GM23338 (cell line): ENCODE results near the gene ACCS. TPM values are rescaled to one million over a fixed set of nuclear protein-coding genes. Genes with fewer than 3 reads are reported as not detected.

Source experiments
- ATAC-seq: fragments of 200-7000 bp; cut with Tn5 transposase; 3 replicates; pipeline ENCODE4 v1.9.1; 2020
- DNase-seq: peaks from one replicate; pipeline ENCODE4 v3.0.0-alpha.2; 2015; ENCODE audit warnings: low spot score
- H2AFZ ChIP-seq: fragments of 200-600 bp; sonication (generic); 2 replicates; pipeline ENCODE4 v1.8.0; 2016; ENCODE audit warnings: antibody characterized with exemption, mild to moderate bottlenecking, moderate library complexity
- H3F3A ChIP-seq: fragments of 200-600 bp; sonication (generic); replicated peaks from 2 replicates; pipeline ENCODE4 v1.8.0; 2017; ENCODE audit warnings: antibody characterized with exemption, mixed run types, low read depth
- H3K27ac ChIP-seq: fragments of 200-600 bp; sonication (generic); 2 replicates; pipeline ENCODE4 v1.6.1; 2016; ENCODE audit warnings: low read depth
- H3K27me3 ChIP-seq: fragments of 200-600 bp; sonication (generic); 2 replicates; pipeline ENCODE4 v1.8.0; 2016; ENCODE audit warnings: mild to moderate bottlenecking, mixed run types, moderate library complexity; ENCODE audit not compliant: insufficient read depth
- H3K36me3 ChIP-seq: fragments of 200-600 bp; sonication (generic); 2 replicates; pipeline ENCODE4 v1.8.0; 2016; ENCODE audit warnings: mild to moderate bottlenecking; ENCODE audit not compliant: insufficient read depth
- H3K4me1 ChIP-seq: fragments of 200-600 bp; sonication (generic); 2 replicates; pipeline ENCODE4 v1.8.0; 2016; ENCODE audit warnings: mild to moderate bottlenecking, moderate library complexity; ENCODE audit not compliant: insufficient read depth
- H3K4me2 ChIP-seq: fragments of 200-600 bp; sonication (generic); 2 replicates; pipeline ENCODE4 v1.7.1; 2017; ENCODE audit warnings: mixed run types
- H3K4me3 ChIP-seq: fragments of 200-600 bp; sonication (generic); 2 replicates; pipeline ENCODE4 v1.6.1; 2016; ENCODE audit warnings: mixed run types
- H3K79me2 ChIP-seq: fragments of 200-600 bp; sonication (generic); replicated peaks from 2 replicates; pipeline ENCODE4 v1.8.0; 2017; ENCODE audit warnings: mild to moderate bottlenecking; ENCODE audit not compliant: insufficient read depth
- H3K9me2 ChIP-seq: fragments of 200-600 bp; sonication (generic); 2 replicates; pipeline ENCODE4 v1.8.0; 2017; ENCODE audit not compliant: insufficient read depth
- H4K20me1 ChIP-seq: fragments of 200-600 bp; sonication (generic); replicated peaks from 2 replicates; pipeline ENCODE4 v1.8.0; 2017; ENCODE audit warnings: mild to moderate bottlenecking; ENCODE audit not compliant: insufficient read depth
- H3K27ac Mint-ChIP-seq: 2 replicates; pipeline ENCODE4 v1.8.0; 2020; ENCODE audit warnings: inconsistent platforms, mild to moderate bottlenecking, moderate library complexity, mixed read lengths
- H3K27me3 Mint-ChIP-seq: 3 replicates; pipeline ENCODE4 v1.8.0; 2022; ENCODE audit warnings: low read depth, mild to moderate bottlenecking, moderate library complexity, mixed read lengths, inconsistent platforms; ENCODE audit not compliant: insufficient read depth, poor library complexity
- H3K36me3 Mint-ChIP-seq: 3 replicates; pipeline ENCODE4 v1.8.0; 2021; ENCODE audit warnings: low read depth, mild to moderate bottlenecking, inconsistent platforms, moderate library complexity, mixed read lengths
- H3K4me1 Mint-ChIP-seq: 3 replicates; pipeline ENCODE4 v1.8.0; 2020; ENCODE audit warnings: mild to moderate bottlenecking, inconsistent platforms, mixed read lengths
- H3K4me3 Mint-ChIP-seq: 3 replicates; pipeline ENCODE4 v1.8.0; 2021; ENCODE audit warnings: moderate library complexity, mild to moderate bottlenecking, inconsistent platforms, mixed read lengths
- H3K9me3 Mint-ChIP-seq: 3 replicates; pipeline ENCODE4 v1.8.0; 2020; ENCODE audit warnings: moderate library complexity, mild to moderate bottlenecking, inconsistent platforms, mixed read lengths
- CREB1 ChIP-seq: fragments of 250-450 bp; sonication (Bioruptor Pico); IDR thresholded peaks from 2 replicates; pipeline ENCODE4 v1.5.0; 2020; ENCODE audit warnings: low read depth, mild to moderate bottlenecking, moderate library complexity
- EZH2 ChIP-seq: fragments of 200-600 bp; sonication (generic); IDR thresholded peaks from one replicate; pipeline ENCODE4 v1.8.0; 2017; ENCODE audit warnings: antibody characterized with exemption, mild to moderate bottlenecking, low read depth; ENCODE audit not compliant: unreplicated experiment
- EZH2phosphoT487 ChIP-seq: fragments of 200-600 bp; sonication (generic); IDR thresholded peaks from one replicate; pipeline ENCODE4 v1.8.1; 2018; ENCODE audit warnings: antibody characterized with exemption; ENCODE audit not compliant: unreplicated experiment
- POLR2AphosphoS5 ChIP-seq: IDR thresholded peaks from 2 replicates; pipeline ENCODE4 v1.6.1; 2016; ENCODE audit warnings: antibody characterized with exemption, low read depth
- STAT1 ChIP-seq: IDR thresholded peaks from one replicate; pipeline ENCODE4 v1.6.1; 2016; ENCODE audit warnings: antibody characterized with exemption; ENCODE audit not compliant: unreplicated experiment
- ZNF114 ChIP-seq: fragments of 250-450 bp; sonication (Bioruptor Pico); IDR thresholded peaks from 2 replicates; pipeline ENCODE4 v1.5.0; 2020; ENCODE audit warnings: mild to moderate bottlenecking, moderate library complexity
- ZNF462 ChIP-seq: fragments of 250-450 bp; sonication (Bioruptor Pico); IDR thresholded peaks from 2 replicates; pipeline ENCODE4 v1.5.0; 2020; ENCODE audit warnings: mild to moderate bottlenecking, moderate library complexity
- polyA plus RNA-seq: library from polyadenylated mRNA; unstranded; fragments of >200 nt; fragmentation: Nextera tagmentation; extraction: Ambion mirVana; gene quantifications from 2 replicates; pipeline ENCODE4 v1.2.1, GENCODE V29; 2016
- total RNA-seq: library from RNA; depleted of rRNA; stranded (reverse); fragments of >200 nt; shearing (Covaris generic); gene quantifications from 2 replicates; pipeline ENCODE4 v1.2.3, GENCODE V29; 2014
- TF ChIP-seq, protein P1 (sequence below): IDR thresholded peaks from 2 replicates; pipeline ENCODE4 v1.6.1; 2016; ENCODE audit warnings: antibody characterized with exemption
- TF ChIP-seq, protein P2 (sequence below): IDR thresholded peaks from one replicate; pipeline ENCODE4 v1.6.1; 2018; ENCODE audit warnings: antibody characterized with exemption; ENCODE audit not compliant: unreplicated experiment

ACCS gene
- total and polyA plus RNA-seq, 2 experiments from 2014 or later = 3.6 to 6.6 TPM

DNA sequence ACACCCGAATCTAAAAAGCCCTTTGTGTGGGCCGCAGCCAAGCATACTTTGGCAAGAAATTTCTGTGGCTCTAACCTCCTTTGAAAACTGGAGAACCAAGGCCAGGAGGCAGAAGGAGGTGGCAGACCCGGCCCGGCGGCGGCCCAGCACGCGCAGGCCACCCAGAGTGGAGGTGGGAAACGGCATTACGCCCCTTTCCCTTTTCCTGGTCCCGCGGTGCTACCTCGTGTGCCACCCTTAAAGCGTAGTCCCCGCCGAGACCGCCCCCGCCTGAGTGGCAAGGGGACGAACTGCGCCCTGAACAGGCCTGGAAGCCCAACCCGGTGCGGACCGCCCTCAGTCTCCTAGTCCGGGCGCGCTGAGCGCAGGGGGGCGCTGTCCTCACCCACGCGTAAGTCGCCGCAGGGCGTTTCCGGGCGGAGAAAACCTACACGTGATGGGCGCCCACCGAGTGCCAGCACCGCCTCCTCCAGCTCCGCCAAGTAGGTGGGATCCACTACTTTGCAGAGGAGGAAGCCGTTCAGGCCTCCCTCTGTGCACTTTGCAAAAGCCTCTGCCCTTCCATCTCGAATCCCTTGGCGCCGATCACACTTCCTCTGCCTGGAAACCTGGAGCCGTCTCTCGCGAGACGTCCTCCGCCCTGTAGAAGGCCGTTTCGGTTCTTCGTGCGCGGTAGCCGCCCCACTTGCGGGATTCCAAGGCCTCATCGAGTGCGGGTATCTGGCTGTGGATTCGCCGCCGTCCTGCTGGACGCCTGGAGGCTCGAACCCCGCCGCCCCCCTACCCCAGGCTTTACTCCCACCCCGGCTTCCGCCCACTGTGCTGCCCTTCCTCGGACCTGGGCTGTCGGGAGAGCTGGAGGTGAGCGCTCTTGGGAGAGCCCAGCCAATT lies at the start of gene ACCS (continued):
- TF ChIP-seq, protein P1, sequence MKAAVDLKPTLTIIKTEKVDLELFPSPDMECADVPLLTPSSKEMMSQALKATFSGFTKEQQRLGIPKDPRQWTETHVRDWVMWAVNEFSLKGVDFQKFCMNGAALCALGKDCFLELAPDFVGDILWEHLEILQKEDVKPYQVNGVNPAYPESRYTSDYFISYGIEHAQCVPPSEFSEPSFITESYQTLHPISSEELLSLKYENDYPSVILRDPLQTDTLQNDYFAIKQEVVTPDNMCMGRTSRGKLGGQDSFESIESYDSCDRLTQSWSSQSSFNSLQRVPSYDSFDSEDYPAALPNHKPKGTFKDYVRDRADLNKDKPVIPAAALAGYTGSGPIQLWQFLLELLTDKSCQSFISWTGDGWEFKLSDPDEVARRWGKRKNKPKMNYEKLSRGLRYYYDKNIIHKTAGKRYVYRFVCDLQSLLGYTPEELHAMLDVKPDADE = peak; percentile 45; the same call in 1 of the 2 replicates

- Histone ChIP-seq H4K20me1 (no peaks in the 10 kb centered on the region), H3K4me3 (no peak overlapping the region), H3F3A (no peaks in the 10 kb centered on the region), H3K79me2 (no peaks in the 10 kb centered on the region), H3K27me3 (no peaks in the 10 kb centered on the region), H3K36me3 (no peaks in the 10 kb centered on the region), H2AFZ (no peak overlapping the region), H3K9me2 (no peaks in the 10 kb centered on the region), H3K4me2 (no peak overlapping the region), H3K4me1 (no peaks in the 10 kb centered on the region), H3K27ac (no peak overlapping the region)
- no peaks in the 10 kb centered on the region; the same call in 2 of the 3 replicates for H3K4me1 Mint-ChIP-seq
- ATAC-seq (no peak), DNase-seq (no peak)
- peaks cover 10% of the 10 kb centered on the region for H3K27me3 Mint-ChIP-seq
- H3K9me3 Mint-ChIP-seq = no peaks in the 10 kb centered on the region
- no peak overlapping the region for H3K4me3 Mint-ChIP-seq
- H3K36me3 Mint-ChIP-seq = no peaks in the 10 kb centered on the region
- H3K27ac Mint-ChIP-seq = no peak overlapping the region
- TF ChIP-seq EZH2phosphoT487 (no peak), POLR2AphosphoS5 (no peak), ZNF114 (CRISPR knock-in tag) (no peak), EZH2 (no peak), STAT1 (no peak), ZNF462 (CRISPR knock-in tag) (no peak), CREB1 (no peak)
- TF ChIP-seq, protein P1 = no peak
- TF ChIP-seq, protein P2, sequence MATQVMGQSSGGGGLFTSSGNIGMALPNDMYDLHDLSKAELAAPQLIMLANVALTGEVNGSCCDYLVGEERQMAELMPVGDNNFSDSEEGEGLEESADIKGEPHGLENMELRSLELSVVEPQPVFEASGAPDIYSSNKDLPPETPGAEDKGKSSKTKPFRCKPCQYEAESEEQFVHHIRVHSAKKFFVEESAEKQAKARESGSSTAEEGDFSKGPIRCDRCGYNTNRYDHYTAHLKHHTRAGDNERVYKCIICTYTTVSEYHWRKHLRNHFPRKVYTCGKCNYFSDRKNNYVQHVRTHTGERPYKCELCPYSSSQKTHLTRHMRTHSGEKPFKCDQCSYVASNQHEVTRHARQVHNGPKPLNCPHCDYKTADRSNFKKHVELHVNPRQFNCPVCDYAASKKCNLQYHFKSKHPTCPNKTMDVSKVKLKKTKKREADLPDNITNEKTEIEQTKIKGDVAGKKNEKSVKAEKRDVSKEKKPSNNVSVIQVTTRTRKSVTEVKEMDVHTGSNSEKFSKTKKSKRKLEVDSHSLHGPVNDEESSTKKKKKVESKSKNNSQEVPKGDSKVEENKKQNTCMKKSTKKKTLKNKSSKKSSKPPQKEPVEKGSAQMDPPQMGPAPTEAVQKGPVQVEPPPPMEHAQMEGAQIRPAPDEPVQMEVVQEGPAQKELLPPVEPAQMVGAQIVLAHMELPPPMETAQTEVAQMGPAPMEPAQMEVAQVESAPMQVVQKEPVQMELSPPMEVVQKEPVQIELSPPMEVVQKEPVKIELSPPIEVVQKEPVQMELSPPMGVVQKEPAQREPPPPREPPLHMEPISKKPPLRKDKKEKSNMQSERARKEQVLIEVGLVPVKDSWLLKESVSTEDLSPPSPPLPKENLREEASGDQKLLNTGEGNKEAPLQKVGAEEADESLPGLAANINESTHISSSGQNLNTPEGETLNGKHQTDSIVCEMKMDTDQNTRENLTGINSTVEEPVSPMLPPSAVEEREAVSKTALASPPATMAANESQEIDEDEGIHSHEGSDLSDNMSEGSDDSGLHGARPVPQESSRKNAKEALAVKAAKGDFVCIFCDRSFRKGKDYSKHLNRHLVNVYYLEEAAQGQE = no peak
Observed at GRCh38 chr11:44016546-44017442, 49.3 kb upstream of the ACCS start.
